Nephron progenitor cell (in vitro differentiated cells): ENCODE results near the gene KCNAB2.

Experiments used
- DNase-seq: peaks from one replicate; pipeline ENCODE4 v3.0.0; 2021
- H3K27ac Mint-ChIP-seq: 2 replicates; pipeline ENCODE4 v1.8.0; 2021; ENCODE audit warnings: mild to moderate bottlenecking, moderate library complexity, mixed read lengths
- H3K27me3 Mint-ChIP-seq: 2 replicates; pipeline ENCODE4 v1.8.0; 2021; ENCODE audit warnings: mild to moderate bottlenecking, low read depth, mixed read lengths; ENCODE audit not compliant: poor library complexity
- H3K36me3 Mint-ChIP-seq: 2 replicates; pipeline ENCODE4 v1.8.0; 2021; ENCODE audit warnings: low read depth, mixed read lengths
- H3K4me1 Mint-ChIP-seq: 2 replicates; pipeline ENCODE4 v1.8.0; 2021; ENCODE audit warnings: mixed read lengths
- H3K4me3 Mint-ChIP-seq: 2 replicates; pipeline ENCODE4 v1.8.0; 2021; ENCODE audit warnings: mild to moderate bottlenecking, moderate library complexity, mixed read lengths
- H3K9me3 Mint-ChIP-seq: 2 replicates; pipeline ENCODE4 v1.8.0; 2021; ENCODE audit warnings: mild to moderate bottlenecking, moderate library complexity, mixed read lengths
- TF ChIP-seq, protein P1 (sequence below): fragments of 200-600 bp; sonication (generic); IDR thresholded peaks from 2 replicates; pipeline ENCODE4 v1.5.0; 2021; ENCODE audit warnings: antibody characterized with exemption

The KCNAB2 gene

GRCh38 chr1:6081901-6082300, 36.2 kb downstream of the KCNAB2 start:
- Mint-ChIP-seq H3K4me3 (no peak overlapping the region), H3K27ac (no peak overlapping the region), H3K36me3 (no peaks in the 10 kb centered on the region), H3K27me3 (peaks cover 23% of the 10 kb centered on the region), H3K4me1 (peaks cover 45% of the 10 kb centered on the region), H3K9me3 (no peaks in the 10 kb centered on the region)
- TF ChIP-seq, protein P1, sequence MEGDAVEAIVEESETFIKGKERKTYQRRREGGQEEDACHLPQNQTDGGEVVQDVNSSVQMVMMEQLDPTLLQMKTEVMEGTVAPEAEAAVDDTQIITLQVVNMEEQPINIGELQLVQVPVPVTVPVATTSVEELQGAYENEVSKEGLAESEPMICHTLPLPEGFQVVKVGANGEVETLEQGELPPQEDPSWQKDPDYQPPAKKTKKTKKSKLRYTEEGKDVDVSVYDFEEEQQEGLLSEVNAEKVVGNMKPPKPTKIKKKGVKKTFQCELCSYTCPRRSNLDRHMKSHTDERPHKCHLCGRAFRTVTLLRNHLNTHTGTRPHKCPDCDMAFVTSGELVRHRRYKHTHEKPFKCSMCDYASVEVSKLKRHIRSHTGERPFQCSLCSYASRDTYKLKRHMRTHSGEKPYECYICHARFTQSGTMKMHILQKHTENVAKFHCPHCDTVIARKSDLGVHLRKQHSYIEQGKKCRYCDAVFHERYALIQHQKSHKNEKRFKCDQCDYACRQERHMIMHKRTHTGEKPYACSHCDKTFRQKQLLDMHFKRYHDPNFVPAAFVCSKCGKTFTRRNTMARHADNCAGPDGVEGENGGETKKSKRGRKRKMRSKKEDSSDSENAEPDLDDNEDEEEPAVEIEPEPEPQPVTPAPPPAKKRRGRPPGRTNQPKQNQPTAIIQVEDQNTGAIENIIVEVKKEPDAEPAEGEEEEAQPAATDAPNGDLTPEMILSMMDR = no peak
- DNase-seq = no peak

GRCh38 chr1:6082430-6082971, 36.8 kb downstream of the KCNAB2 start:
- Mint-ChIP-seq H3K27ac (no peak overlapping the region), H3K27me3 (peaks cover 17% of the 10 kb centered on the region), H3K4me3 (no peak overlapping the region), H3K4me1 (peaks cover 51% of the 10 kb centered on the region), H3K36me3 (no peaks in the 10 kb centered on the region), H3K9me3 (no peaks in the 10 kb centered on the region)
- DNase-seq = no peak
- TF ChIP-seq, protein P1 = peak; percentile 41

DNA sequence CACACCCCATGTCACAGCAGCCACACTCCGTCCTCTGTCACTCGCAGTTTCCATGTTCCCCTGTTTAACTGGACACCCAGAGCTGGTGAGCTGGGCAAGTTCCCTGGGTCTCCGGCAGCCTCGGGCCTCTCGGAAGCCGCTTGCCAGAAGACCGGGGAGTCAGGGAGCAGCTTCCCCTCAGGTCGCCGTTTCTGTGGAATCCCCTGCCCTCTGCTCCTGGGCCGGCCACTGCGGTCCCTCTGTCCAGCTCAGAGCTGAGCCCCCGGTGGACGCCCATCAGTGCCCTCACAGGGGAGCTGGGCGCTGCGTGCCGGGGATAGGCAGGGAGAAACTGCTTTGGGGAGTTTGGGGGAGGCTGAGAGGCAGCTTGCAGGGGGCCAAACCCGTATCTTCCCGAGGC, 37.7 kb downstream of the KCNAB2 start:
- Mint-ChIP-seq H3K4me1 (peaks cover 56% of the 10 kb centered on the region), H3K27me3 (peaks cover 12% of the 10 kb centered on the region), H3K9me3 (no peaks in the 10 kb centered on the region), H3K36me3 (no peaks in the 10 kb centered on the region), H3K27ac (no peak overlapping the region), H3K4me3 (no peak overlapping the region)
- TF ChIP-seq, protein P1 = no peak
- DNase-seq = no peak

DNA sequence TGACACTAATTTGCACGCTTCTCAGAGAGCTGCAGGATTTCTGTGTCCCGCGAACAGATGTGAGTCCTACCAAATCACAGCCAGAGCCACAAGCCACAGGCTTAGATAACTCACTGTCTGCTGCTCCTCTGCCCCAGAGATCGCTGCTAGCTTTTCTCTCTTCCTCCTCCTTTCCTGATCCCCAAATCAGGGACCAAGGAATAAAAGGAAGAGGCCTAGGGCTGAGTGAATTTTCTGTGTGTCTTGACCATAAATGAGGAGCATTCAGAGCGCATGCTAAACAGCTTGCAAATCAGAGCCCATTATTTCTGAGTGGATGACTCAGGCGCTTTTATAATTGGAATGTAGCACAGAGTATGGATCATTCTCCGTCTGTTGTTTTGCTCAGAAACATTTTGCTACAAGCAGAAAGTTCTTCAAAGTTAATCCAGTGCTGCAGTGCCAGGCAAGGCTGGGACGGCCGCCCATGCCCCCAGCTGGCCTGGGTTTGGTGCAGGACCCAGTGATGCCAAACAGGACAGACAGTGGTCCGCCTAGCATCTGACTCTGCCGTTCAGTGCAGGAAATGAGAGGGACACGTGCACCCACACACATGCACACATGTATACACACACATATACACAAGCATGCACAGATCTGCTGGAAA, 38.2 kb downstream of the KCNAB2 start:
- Mint-ChIP-seq H3K4me3 (no peak overlapping the region), H3K4me1 (peaks cover 52% of the 10 kb centered on the region), H3K27ac (peak overlapping the region; percentile 61), H3K27me3 (peaks cover 6% of the 10 kb centered on the region), H3K36me3 (no peaks in the 10 kb centered on the region), H3K9me3 (no peaks in the 10 kb centered on the region)
- no peak for DNase-seq
- TF ChIP-seq, protein P1 = no peak

DNA sequence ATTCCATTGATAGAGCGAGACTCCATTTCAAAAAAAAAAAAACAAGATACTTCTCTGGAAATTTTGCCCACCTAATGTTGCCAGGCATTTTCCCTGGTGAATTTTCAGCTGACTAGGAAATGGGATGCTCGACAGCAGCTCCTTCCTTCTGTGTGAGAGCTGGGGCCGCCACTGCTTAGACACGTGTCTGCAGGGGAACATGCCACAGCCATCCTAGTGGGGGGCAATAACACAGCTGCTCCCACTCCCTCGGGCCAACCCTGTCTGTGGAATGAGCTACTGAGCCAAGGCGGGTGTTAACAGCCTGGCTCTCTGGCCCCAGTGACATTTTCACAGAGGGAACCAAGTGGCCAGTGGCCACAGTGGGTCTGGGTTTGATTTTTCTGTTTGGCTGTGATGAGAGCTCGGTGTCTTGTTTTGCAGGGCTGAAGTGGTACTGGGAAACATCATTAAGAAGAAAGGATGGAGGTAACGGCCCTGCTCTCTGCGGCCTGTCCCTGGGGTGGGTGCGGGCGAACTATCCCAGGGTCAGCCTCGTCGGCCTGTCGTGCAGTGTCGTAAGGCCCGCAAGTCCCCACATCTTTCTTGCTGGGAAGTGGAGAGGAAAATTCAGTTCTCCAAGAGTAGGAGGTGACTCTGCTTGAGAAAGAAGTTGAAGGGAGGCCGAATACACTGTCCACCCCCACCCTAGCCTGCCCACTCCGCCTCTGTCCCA, 39.2 kb downstream of the KCNAB2 start:
- no peaks in the 10 kb centered on the region for H3K36me3 Mint-ChIP-seq
- peaks cover 53% of the 10 kb centered on the region for H3K4me1 Mint-ChIP-seq
- H3K9me3 Mint-ChIP-seq = no peaks in the 10 kb centered on the region
- TF ChIP-seq, protein P1 = no peak
- no peak for DNase-seq
- no peak overlapping the region for H3K27ac Mint-ChIP-seq
- H3K27me3 Mint-ChIP-seq = peaks cover 6% of the 10 kb centered on the region
- no peak overlapping the region for H3K4me3 Mint-ChIP-seq
